HG03175 (cell line): ENCODE results near the gene RIOK1.

Experiments
- ATAC-seq: cut with Tn5 transposase; IDR thresholded peaks from one replicate; pipeline ENCODE4 v1.9.1; 2021; ENCODE audit warnings: mild to moderate bottlenecking, moderate library complexity; ENCODE audit not compliant: unreplicated experiment

The RIOK1 gene

GRCh38 chr6:7406743-7407142 lies 17.1 kb downstream of the RIOK1 start:
- no peak for ATAC-seq

GRCh38 chr6:7409740-7410139 lies 20.1 kb downstream of the RIOK1 start:
- ATAC-seq, result no peak

- no peak for ATAC-seq
These were observed 21.2 kb downstream of the RIOK1 start for GRCh38 chr6:7410851-7411250.

- no peak for ATAC-seq
These were observed 21.7 kb downstream of the RIOK1 start for GRCh38 chr6:7411328-7411727.

- no peak for ATAC-seq
These were observed 23.7 kb downstream of the RIOK1 start for GRCh38 chr6:7413151-7413823.

- no peak for ATAC-seq
These were observed 25.2 kb downstream of the RIOK1 start for GRCh38 chr6:7414811-7415210.

- ATAC-seq, result no peak
These were observed 28.1 kb downstream of the RIOK1 start for GRCh38 chr6:7417684-7418083.

GRCh38 chr6:7418238-7418905 lies 28.8 kb downstream of the RIOK1 start:
- ATAC-seq, result no peak

GRCh38 chr6:7419065-7419464 lies 29.5 kb downstream of the RIOK1 start:
- no peak for ATAC-seq

- ATAC-seq, result no peak
These were observed 31.5 kb downstream of the RIOK1 start for GRCh38 chr6:7421066-7421465.

- no peak for ATAC-seq
These were observed 34.5 kb downstream of the RIOK1 start for GRCh38 chr6:7424058-7424457.

GRCh38 chr6:7424967-7425807 lies 35.6 kb downstream of the RIOK1 start:
- ATAC-seq, result no peak

- ATAC-seq, result no peak
These were observed 36.2 kb downstream of the RIOK1 start for GRCh38 chr6:7425808-7426190.

- no peak for ATAC-seq
These were observed 37.0 kb downstream of the RIOK1 start for GRCh38 chr6:7426447-7427169.

- ATAC-seq, result no peak
These were observed 41.7 kb downstream of the RIOK1 start for GRCh38 chr6:7431313-7431673.

- ATAC-seq, result no peak
These were observed 42.2 kb downstream of the RIOK1 start for GRCh38 chr6:7431674-7432390.

- no peak for ATAC-seq
These were observed 42.9 kb downstream of the RIOK1 start for GRCh38 chr6:7432391-7433120.

GRCh38 chr6:7433121-7433617 lies 43.6 kb downstream of the RIOK1 start:
- ATAC-seq, result no peak

GRCh38 chr6:7434672-7435071 lies 45.1 kb downstream of the RIOK1 start:
- ATAC-seq, result no peak

GRCh38 chr6:7438011-7438410 lies 48.4 kb downstream of the RIOK1 start:
- ATAC-seq, result no peak
